DOHH2 (cell line): ENCODE data around the gene ZNF473.

ENCODE experiments used
- H3F3A ChIP-seq: fragments of 200-600 bp; sonication (generic), shearing (Covaris generic); 2 replicates; pipeline ENCODE4 v1.6.0; 2016; ENCODE audit warnings: antibody characterized with exemption, mild to moderate bottlenecking; ENCODE audit not compliant: control insufficient read depth, insufficient read depth
- H3K27ac ChIP-seq: fragments of 200-600 bp; sonication (generic); 2 replicates; pipeline ENCODE4 v1.5.1; 2014; ENCODE audit warnings: low read depth, mild to moderate bottlenecking, low read length, moderate library complexity
- H3K27me3 ChIP-seq: fragments of 200-600 bp; sonication (generic); 2 replicates; pipeline ENCODE4 v1.6.1; 2014; ENCODE audit warnings: mild to moderate bottlenecking, low read length, mixed read lengths; ENCODE audit not compliant: control insufficient read depth
- H3K36me3 ChIP-seq: fragments of 200-600 bp; sonication (generic); 2 replicates; pipeline ENCODE4 v1.6.1; 2014; ENCODE audit warnings: mild to moderate bottlenecking, low read length, moderate library complexity, mixed read lengths; ENCODE audit not compliant: control insufficient read depth
- H3K4me1 ChIP-seq: fragments of 200-600 bp; sonication (generic); 2 replicates; pipeline ENCODE4 v1.6.1; 2014; ENCODE audit warnings: mild to moderate bottlenecking, low read length, mixed read lengths; ENCODE audit not compliant: control insufficient read depth
- H3K4me2 ChIP-seq: fragments of 200-600 bp; sonication (generic); 2 replicates; pipeline ENCODE4 v1.6.0; 2014; ENCODE audit warnings: mild to moderate bottlenecking, low read length, moderate library complexity
- H3K4me3 ChIP-seq: fragments of 200-600 bp; sonication (generic); 2 replicates; pipeline ENCODE4 v1.5.1; 2014; ENCODE audit warnings: mild to moderate bottlenecking, low read length, mixed read lengths
- H3K79me2 ChIP-seq: fragments of 200-600 bp; sonication (generic); 2 replicates; pipeline ENCODE4 v1.6.1; 2014; ENCODE audit warnings: mild to moderate bottlenecking, low read length, mixed read lengths; ENCODE audit not compliant: control insufficient read depth
- H3K9me2 ChIP-seq: fragments of 200-600 bp; sonication (generic); replicated peaks from 2 replicates; pipeline ENCODE4 v1.6.1; 2014; ENCODE audit warnings: mild to moderate bottlenecking, low read length, mixed read lengths; ENCODE audit not compliant: control insufficient read depth
- H3K9me3 ChIP-seq: fragments of 200-600 bp; sonication (generic); 2 replicates; pipeline ENCODE4 v1.6.1; 2014; ENCODE audit warnings: antibody characterized with exemption, low read length, mixed read lengths; ENCODE audit not compliant: control insufficient read depth, insufficient read depth
- H4K20me1 ChIP-seq: fragments of 200-600 bp; sonication (generic); 2 replicates; pipeline ENCODE4 v1.6.0; 2014; ENCODE audit warnings: low read depth, mild to moderate bottlenecking, antibody characterized with exemption, low read length, moderate library complexity; ENCODE audit not compliant: control insufficient read depth, insufficient read depth
- CTCF ChIP-seq: fragments of 200-600 bp; sonication (generic); IDR thresholded peaks from one replicate; pipeline ENCODE4 v1.5.1; 2014; ENCODE audit warnings: antibody characterized with exemption, mild to moderate bottlenecking, low read depth, low read length; ENCODE audit not compliant: poor library complexity, severe bottlenecking
- EZH2phosphoT487 ChIP-seq: fragments of 200-600 bp; sonication (generic); IDR thresholded peaks from 2 replicates; pipeline ENCODE4 v1.6.1; 2017; ENCODE audit warnings: borderline replicate concordance, mild to moderate bottlenecking, antibody characterized with exemption, low read length, moderate library complexity, mixed read lengths

The ZNF473 gene

GRCh38 chr19:50001775-50002174 is 24.0 kb upstream of the ZNF473 start:
- Histone ChIP-seq H3F3A (no peaks in the 10 kb centered on the region), H3K4me2 (no peak overlapping the region), H3K4me3 (no peak overlapping the region), H3K79me2 (no peaks in the 10 kb centered on the region), H4K20me1 (no peaks in the 10 kb centered on the region), H3K36me3 (peaks cover 40% of the 10 kb centered on the region), H3K27me3 (no peaks in the 10 kb centered on the region), H3K4me1 (no peaks in the 10 kb centered on the region), H3K27ac (no peak overlapping the region), H3K9me2 (no peaks in the 10 kb centered on the region), H3K9me3 (no peaks in the 10 kb centered on the region)
- TF ChIP-seq CTCF = no peak
- no peak for TF ChIP-seq EZH2phosphoT487

GRCh38 chr19:50002386-50002960 is 23.3 kb upstream of the ZNF473 start:
- no peak overlapping the region for H3K4me3 ChIP-seq
- peaks cover 44% of the 10 kb centered on the region for H3K36me3 ChIP-seq
- TF ChIP-seq EZH2phosphoT487 (no peak), CTCF (no peak)
- no peaks in the 10 kb centered on the region for H3K27me3 ChIP-seq
- H3K9me2 ChIP-seq = no peaks in the 10 kb centered on the region
- no peaks in the 10 kb centered on the region for H3K9me3 ChIP-seq
- H3K4me2 ChIP-seq = no peak overlapping the region
- H3K27ac ChIP-seq = no peak overlapping the region
- H3K79me2 ChIP-seq = no peaks in the 10 kb centered on the region
- no peaks in the 10 kb centered on the region for H3F3A ChIP-seq
- no peaks in the 10 kb centered on the region for H4K20me1 ChIP-seq
- H3K4me1 ChIP-seq = no peaks in the 10 kb centered on the region

GRCh38 chr19:50003254-50003788 is 22.5 kb upstream of the ZNF473 start:
- Histone ChIP-seq H3K9me3 (no peaks in the 10 kb centered on the region), H3K4me2 (no peak overlapping the region), H3K9me2 (no peaks in the 10 kb centered on the region), H3K4me1 (no peaks in the 10 kb centered on the region), H3K79me2 (no peaks in the 10 kb centered on the region), H3K36me3 (peaks cover 49% of the 10 kb centered on the region), H3F3A (no peaks in the 10 kb centered on the region), H3K27ac (no peak overlapping the region), H3K27me3 (no peaks in the 10 kb centered on the region), H3K4me3 (no peak overlapping the region), H4K20me1 (no peaks in the 10 kb centered on the region)
- TF ChIP-seq CTCF (no peak), EZH2phosphoT487 (no peak)
